Endothelial cell of umbilical vein (primary cell): ENCODE data around the gene IQSEC2. TPM values are rescaled to one million over a fixed set of nuclear protein-coding genes. Genes with fewer than 3 reads are reported as not detected.

Experiments used
- BruUV-seq: library from RNA; stranded (reverse); fragments of 400-500 nt; replicated peaks from 2 replicates; lab custom pipeline; 2021; lab: Mats Ljungman, UMichigan
- CTCF ChIA-PET: fragments of 300-600, 350-600 bp; sonication (Branson Sonifier 250); formaldehyde crosslinking; loops from one replicate; lab custom pipeline; 2021; ENCODE audit warnings: antibody characterized with exemption, inconsistent platforms; lab: Charles Lee
- POLR2A ChIA-PET: fragments of 300-600, 350-600 bp; sonication (Branson Sonifier 250); formaldehyde crosslinking; loops from one replicate; lab custom pipeline; 2021; ENCODE audit warnings: antibody characterized with exemption, inconsistent platforms; lab: Charles Lee
- DNase-seq: peaks from one replicate; pipeline ENCODE4 v3.0.0-alpha.2; 2011; ENCODE audit warnings: low read depth, low spot score
- FAIRE-seq: peaks from 2 replicates; lab custom pipeline; 2011; peaks lifted over from hg19 to GRCh38; lab: Jason Lieb, UNC
- H2AFZ ChIP-seq: 2 replicates; pipeline ENCODE4 v1.6.0; 2012; ENCODE audit warnings: low read depth, low read length, control low read depth, inconsistent platforms
- H3K27ac ChIP-seq: 2 replicates; pipeline ENCODE4 v1.5.1; 2011; ENCODE audit warnings: low read depth, mild to moderate bottlenecking, control low read depth, low read length, moderate library complexity; ENCODE audit not compliant: insufficient read depth
- H3K27me3 ChIP-seq, 2 experiments: 2 replicates each; pipeline versions ENCODE4 v1.6.0 to v1.6.1; 2011; ENCODE audit warnings: low read length in 2 of 2, mixed read lengths in 1 of 2; ENCODE audit not compliant: control insufficient read depth in 2 of 2, insufficient read depth in 2 of 2
- H3K36me3 ChIP-seq, 2 experiments: 2 replicates in 1 of 2; 3 replicates in 1 of 2; pipeline ENCODE4 v1.5.1; 2011; ENCODE audit warnings: low read length in 2 of 2, mild to moderate bottlenecking in 1 of 2, moderate library complexity in 1 of 2; ENCODE audit not compliant: control insufficient read depth in 2 of 2, insufficient read depth in 2 of 2; ENCODE audit errors: extremely low read depth in 1 of 2
- H3K4me1 ChIP-seq: 3 replicates; pipeline ENCODE4 v1.5.1; 2011; ENCODE audit warnings: mild to moderate bottlenecking, low read length; ENCODE audit not compliant: control insufficient read depth, insufficient read depth; ENCODE audit errors: extremely low read depth
- H3K4me2 ChIP-seq: 2 replicates; pipeline ENCODE4 v1.6.1; 2011; ENCODE audit warnings: low read length, control low read depth, mixed read lengths; ENCODE audit not compliant: insufficient read depth
- H3K4me3 ChIP-seq, 3 experiments: fragments of 200-600 bp in 1 of 3; sonication (generic), shearing (Covaris generic) in 1 of 3; replicated peaks in 1 of 3; 2 replicates each; pipeline ENCODE4 v1.5.1; 2011 to 2016; ENCODE audit warnings: control low read depth in 3 of 3, low read length in 3 of 3, mild to moderate bottlenecking in 2 of 3, inconsistent platforms in 1 of 3, low read depth in 1 of 3, moderate library complexity in 1 of 3; ENCODE audit not compliant: insufficient read depth in 1 of 3
- H3K79me2 ChIP-seq: 2 replicates; pipeline ENCODE4 v1.6.0; 2012; ENCODE audit warnings: low read length, inconsistent platforms; ENCODE audit not compliant: control insufficient read depth, insufficient read depth
- H3K9ac ChIP-seq: replicated peaks from 2 replicates; pipeline ENCODE3; 2011; ENCODE audit warnings: low read length, control low read depth; ENCODE audit not compliant: insufficient read depth; ENCODE audit errors: extremely low read depth
- H3K9me1 ChIP-seq: replicated peaks from 3 replicates; pipeline ENCODE4 v1.6.0; 2011; ENCODE audit warnings: mild to moderate bottlenecking, low read length; ENCODE audit not compliant: control insufficient read depth, insufficient read depth; ENCODE audit errors: extremely low read depth
- H3K9me3 ChIP-seq: replicated peaks from 2 replicates; pipeline ENCODE4 v1.5.1; 2012; ENCODE audit warnings: low read length, inconsistent platforms; ENCODE audit not compliant: control insufficient read depth, insufficient read depth
- H4K20me1 ChIP-seq: replicated peaks from 2 replicates; pipeline ENCODE3; 2011; ENCODE audit warnings: mild to moderate bottlenecking, low read length; ENCODE audit not compliant: control insufficient read depth, insufficient read depth; ENCODE audit errors: extremely low read depth
- EZH2 ChIP-seq: IDR thresholded peaks from 2 replicates; pipeline ENCODE4 v1.6.1; 2012; ENCODE audit warnings: borderline replicate concordance, low read depth, mild to moderate bottlenecking, moderate library complexity, low read length, inconsistent platforms; ENCODE audit not compliant: severe bottlenecking
- FOS ChIP-seq: IDR thresholded peaks from 2 replicates; pipeline ENCODE4 v1.6.1; 2011; ENCODE audit warnings: mild to moderate bottlenecking, low read length, moderate library complexity, borderline replicate concordance; ENCODE audit not compliant: insufficient read depth
- GATA2 ChIP-seq: IDR thresholded peaks from 2 replicates; pipeline ENCODE4 v1.7.0; 2011; ENCODE audit warnings: low read depth, mild to moderate bottlenecking, moderate library complexity, mixed read lengths, low read length; ENCODE audit not compliant: insufficient read length, insufficient read depth
- JUN ChIP-seq: IDR thresholded peaks from 2 replicates; pipeline ENCODE4 v1.6.1; 2011; ENCODE audit warnings: borderline replicate concordance, low read depth; ENCODE audit not compliant: insufficient read length, insufficient read depth
- MYC ChIP-seq: IDR thresholded peaks from one replicate; pipeline ENCODE4 v1.6.1; 2011; ENCODE audit warnings: mild to moderate bottlenecking, low read depth, low read length
- POLR2A ChIP-seq: IDR thresholded peaks from 2 replicates; pipeline ENCODE4 v1.6.1; 2012; ENCODE audit warnings: low read depth, mild to moderate bottlenecking, control low read depth, low read length
- POLR2AphosphoS5 ChIP-seq: IDR thresholded peaks from 2 replicates; pipeline ENCODE4 v1.6.1; 2012; ENCODE audit warnings: low read depth, mild to moderate bottlenecking, control low read depth, low read length, moderate library complexity; ENCODE audit not compliant: insufficient read depth
- dilution Hi-C: fragments of 300-500 bp; cut with MboI; formaldehyde crosslinking; loops from one replicate; pipeline ENCODE4 v1.15.0; 2019; ENCODE audit warnings: low sequenced_read_pairs; ENCODE audit not compliant: extremely low pct_ligation_motif_present
- intact Hi-C: fragments of 100-400 bp; cut with micrococcal nuclease; formaldehyde crosslinking; loops from one replicate; pipeline ENCODE4 v1.10.0; 2022
- polyA plus RNA-seq, 4 experiments: library from polyadenylated mRNA; depleted of rRNA in 3 of 4; stranded (reverse) in 3 of 4; unstranded in 1 of 4; fragments of >200 nt; gene quantifications; 2 replicates each; pipeline versions ENCODE4 v1.2.1 to v1.2.3, GENCODE V29; 2011 to 2012; ENCODE audit warnings: missing spikeins in 1 of 4
- total RNA-seq: library from RNA; stranded (reverse); gene quantifications from 2 replicates; pipeline ENCODE4 v1.2.3, GENCODE V29; 2021
- TF ChIP-seq, protein P1 (sequence below): IDR thresholded peaks from 2 replicates; pipeline ENCODE4 v1.6.1; 2011; ENCODE audit not compliant: insufficient read depth, insufficient read length
- TF ChIP-seq, protein P2 (sequence below), 2 donors: IDR thresholded peaks; 1 replicate in 1 of 2; 2 replicates in 1 of 2; pipeline ENCODE4 v1.5.1; 2011; ENCODE audit warnings: low read length in 2 of 2, mild to moderate bottlenecking in 2 of 2, moderate library complexity in 2 of 2, control low read depth in 1 of 2, inconsistent platforms in 1 of 2, low read depth in 1 of 2; ENCODE audit not compliant: insufficient read depth in 1 of 2; ENCODE audit errors: extremely low read depth in 1 of 2

The IQSEC2 gene
- total and polyA plus RNA-seq, 2 donors (not counting 3 experiments of a cell fraction or from before 2014, with no cell fraction given), result 5.4 to 9.9 TPM

DNA sequence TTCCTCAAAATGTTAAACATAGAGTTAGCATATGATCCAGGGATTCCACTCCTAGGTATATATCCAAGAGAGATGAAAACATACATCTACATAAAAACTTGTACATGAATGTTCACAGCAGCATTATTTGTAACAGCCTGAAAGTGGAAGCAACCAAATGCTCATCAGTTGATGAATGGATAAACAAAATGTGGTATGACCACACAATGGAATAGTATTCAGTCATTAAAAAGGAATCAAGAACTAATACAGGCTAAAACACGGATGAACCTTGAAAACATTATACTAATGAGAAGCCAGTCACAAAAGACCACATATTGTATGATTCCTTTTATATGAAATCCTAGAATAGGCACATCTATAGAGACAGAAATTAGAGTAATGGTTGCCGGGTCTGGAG lies 42.7 kb upstream of the IQSEC2 start:
- no peak overlapping the region for H2AFZ ChIP-seq
- TF ChIP-seq MYC (no peak), POLR2AphosphoS5 (no peak), JUN (no peak)
- TF ChIP-seq, protein P1, sequence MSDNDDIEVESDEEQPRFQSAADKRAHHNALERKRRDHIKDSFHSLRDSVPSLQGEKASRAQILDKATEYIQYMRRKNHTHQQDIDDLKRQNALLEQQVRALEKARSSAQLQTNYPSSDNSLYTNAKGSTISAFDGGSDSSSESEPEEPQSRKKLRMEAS, result no peak
- ChIA-PET POLR2A (no interaction called here), CTCF (no interaction called here)
- no peak overlapping the region for H3K27ac ChIP-seq
- peaks cover 34 to 42% of the 10 kb centered on the region in 2 experiments for H3K27me3 ChIP-seq
- H4K20me1 ChIP-seq, result no peaks in the 10 kb centered on the region
- no peaks in the 10 kb centered on the region for H3K9me3 ChIP-seq
- no peak overlapping the region for H3K4me2 ChIP-seq
- H3K79me2 ChIP-seq, result no peaks in the 10 kb centered on the region
- H3K9me1 ChIP-seq, result no peaks in the 10 kb centered on the region
- FAIRE-seq (no peak), DNase-seq (no peak)
- peaks cover 21% of the 10 kb centered on the region for H3K4me1 ChIP-seq
- H3K4me3 ChIP-seq, result no peak overlapping the region
- H3K36me3 ChIP-seq, result no peaks in the 10 kb centered on the region
- intact Hi-C loops, result no loop called here
- dilution Hi-C loops, result no loop called here
- no peak overlapping the region for H3K9ac ChIP-seq
- no TSS peak for BruUV-seq

DNA sequence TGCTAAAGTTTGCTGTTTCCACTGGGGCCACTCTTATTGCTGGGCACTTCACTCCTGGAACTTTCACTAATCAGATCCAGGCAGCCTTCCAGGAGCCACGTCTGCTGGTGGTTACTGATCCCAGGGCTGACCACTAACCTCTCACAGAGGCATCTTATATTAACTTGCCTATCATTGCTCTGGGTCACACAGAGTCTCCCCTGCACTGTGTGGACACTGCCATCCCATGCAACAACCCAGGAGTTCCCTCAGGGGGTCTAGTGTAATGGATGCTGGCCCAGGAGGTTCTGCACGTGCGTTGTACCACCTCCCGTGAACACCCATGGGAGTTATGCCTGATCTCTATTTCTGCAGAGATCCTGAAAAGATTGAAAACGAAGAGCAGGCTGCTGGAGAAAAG lies 41.8 kb upstream of the IQSEC2 start:
- Histone ChIP-seq H3K4me1 (peaks cover 21% of the 10 kb centered on the region), H3K27ac (no peak overlapping the region), H3K36me3 (no peaks in the 10 kb centered on the region), H3K4me2 (no peak overlapping the region), H3K9ac (no peak overlapping the region), H3K79me2 (no peaks in the 10 kb centered on the region), H2AFZ (no peak overlapping the region), H3K9me3 (no peaks in the 10 kb centered on the region), H3K27me3 (peaks cover 42 to 46% of the 10 kb centered on the region in 2 experiments), H4K20me1 (no peaks in the 10 kb centered on the region), H3K9me1 (no peaks in the 10 kb centered on the region), H3K4me3 (no peak overlapping the region)
- intact Hi-C loops, result no loop called here
- TF ChIP-seq JUN (no peak), EZH2 (no peak), FOS (no peak), MYC (no peak), POLR2A (no peak), POLR2AphosphoS5 (no peak), GATA2 (no peak)
- TF ChIP-seq, protein P2, sequence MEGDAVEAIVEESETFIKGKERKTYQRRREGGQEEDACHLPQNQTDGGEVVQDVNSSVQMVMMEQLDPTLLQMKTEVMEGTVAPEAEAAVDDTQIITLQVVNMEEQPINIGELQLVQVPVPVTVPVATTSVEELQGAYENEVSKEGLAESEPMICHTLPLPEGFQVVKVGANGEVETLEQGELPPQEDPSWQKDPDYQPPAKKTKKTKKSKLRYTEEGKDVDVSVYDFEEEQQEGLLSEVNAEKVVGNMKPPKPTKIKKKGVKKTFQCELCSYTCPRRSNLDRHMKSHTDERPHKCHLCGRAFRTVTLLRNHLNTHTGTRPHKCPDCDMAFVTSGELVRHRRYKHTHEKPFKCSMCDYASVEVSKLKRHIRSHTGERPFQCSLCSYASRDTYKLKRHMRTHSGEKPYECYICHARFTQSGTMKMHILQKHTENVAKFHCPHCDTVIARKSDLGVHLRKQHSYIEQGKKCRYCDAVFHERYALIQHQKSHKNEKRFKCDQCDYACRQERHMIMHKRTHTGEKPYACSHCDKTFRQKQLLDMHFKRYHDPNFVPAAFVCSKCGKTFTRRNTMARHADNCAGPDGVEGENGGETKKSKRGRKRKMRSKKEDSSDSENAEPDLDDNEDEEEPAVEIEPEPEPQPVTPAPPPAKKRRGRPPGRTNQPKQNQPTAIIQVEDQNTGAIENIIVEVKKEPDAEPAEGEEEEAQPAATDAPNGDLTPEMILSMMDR (IDR thresholded peaks at IDR 0.05; ENCODE audit: extremely low read depth in 1 of 2, insufficient read depth in 1 of 2, low read depth in 1 of 2, low read length in 2 of 2), result no peak
- TF ChIP-seq, protein P1, result no peak
- CTCF ChIA-PET, result no interaction called here
- BruUV-seq, result no TSS peak
- FAIRE-seq (no peak), DNase-seq (no peak)
- dilution Hi-C loops, result no loop called here
- POLR2A ChIA-PET, result no interaction called here
